HG03558 (cell line): Measurements from ENCODE around the gene ABCC1.
"Not testable (repeated sequence)": the region's sequence is repeated elsewhere in the genome, so short reads cannot be mapped to it uniquely, and the experiment has no call there.

Source experiments
- ATAC-seq: cut with Tn5 transposase; IDR thresholded peaks from one replicate; pipeline ENCODE4 v1.9.1; 2021; ENCODE audit warnings: moderate number of reproducible peaks; ENCODE audit not compliant: unreplicated experiment; ENCODE audit errors: extremely low read depth

Gene ABCC1

DNA sequence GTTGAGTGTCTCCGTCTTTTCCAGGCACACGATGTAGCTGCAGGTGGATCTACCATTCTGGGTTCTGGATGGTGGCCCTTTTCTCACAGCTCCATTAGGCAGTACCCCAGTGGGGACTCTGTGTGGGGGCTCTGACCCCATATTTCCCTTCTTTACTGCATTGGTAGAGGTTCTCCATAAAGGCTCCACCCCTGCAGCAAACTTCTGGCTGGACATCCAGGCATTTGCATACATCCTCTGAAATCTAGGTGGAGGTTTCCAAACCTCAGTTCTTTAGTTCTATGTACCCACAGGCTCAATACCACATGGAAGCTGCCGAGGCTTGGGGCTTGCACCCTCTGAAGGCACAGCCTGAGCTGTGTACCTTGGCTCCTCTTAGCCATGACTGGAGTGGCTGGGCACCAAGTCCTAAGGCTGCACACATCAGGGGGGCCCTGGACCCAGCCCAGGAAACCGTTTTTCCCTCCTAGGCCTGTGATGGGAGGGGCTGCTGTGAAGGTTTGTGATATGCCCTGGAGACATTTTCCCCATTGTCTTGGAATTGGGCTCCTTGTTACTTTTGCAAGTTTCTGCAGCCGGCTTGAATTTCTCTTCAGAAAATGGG, 14.0 kb downstream of the ABCC1 start:
- no peak for ATAC-seq

DNA sequence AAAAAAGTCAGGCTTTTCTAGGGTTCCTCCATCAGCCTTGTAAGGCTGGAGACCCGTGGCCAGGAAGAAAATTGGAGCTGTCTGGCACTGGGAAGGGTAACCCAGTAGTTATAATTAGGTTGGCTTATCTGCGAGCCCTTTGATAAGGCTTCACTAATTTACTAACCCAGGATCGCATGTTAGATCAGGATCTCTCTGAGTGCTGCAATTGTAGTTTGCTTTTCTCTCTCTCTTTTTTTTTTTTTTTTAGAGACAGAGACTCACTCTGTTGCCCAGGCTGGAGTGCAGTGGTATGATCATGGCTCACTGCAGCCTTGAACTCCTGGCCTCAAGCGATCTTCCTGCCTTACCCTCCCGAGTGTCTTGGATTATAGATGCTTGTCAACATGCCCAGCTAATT, 17.0 kb downstream of the ABCC1 start:
- no peak for ATAC-seq

DNA sequence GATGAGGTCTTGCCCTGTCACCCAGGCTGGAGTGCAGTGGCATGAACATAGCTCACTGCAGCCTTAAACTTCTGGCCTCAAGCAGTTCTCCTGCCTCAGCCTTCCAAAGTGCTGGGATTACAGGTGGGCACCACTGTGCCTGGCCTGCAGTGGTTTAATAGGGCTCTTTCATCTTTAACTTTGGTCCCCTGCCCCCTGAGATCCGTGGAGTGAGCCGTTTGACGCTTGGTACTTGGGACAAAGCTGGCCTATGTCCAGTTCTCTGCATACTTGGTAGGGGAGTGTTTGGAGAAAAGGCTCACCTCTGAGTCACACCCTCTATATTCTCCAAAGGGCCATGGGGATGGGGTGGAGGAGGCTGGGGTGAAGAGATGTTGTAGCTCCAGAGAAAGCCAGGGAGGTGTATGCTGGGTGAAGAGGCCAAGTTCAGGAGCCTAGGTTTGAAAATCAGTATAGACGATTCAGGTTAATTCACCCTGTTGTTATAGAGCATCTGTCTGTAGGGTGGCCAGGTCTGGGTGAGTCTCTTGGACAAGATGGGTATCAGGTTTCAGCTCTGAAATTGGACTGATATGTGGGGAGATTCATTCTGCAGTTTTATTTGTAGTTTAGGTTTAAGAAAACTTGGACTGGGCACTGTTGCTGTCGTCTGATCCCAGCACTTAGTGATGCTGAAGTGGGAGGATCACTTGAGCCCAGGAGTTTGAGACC, 17.6 kb downstream of the ABCC1 start:
- no peak for ATAC-seq

DNA sequence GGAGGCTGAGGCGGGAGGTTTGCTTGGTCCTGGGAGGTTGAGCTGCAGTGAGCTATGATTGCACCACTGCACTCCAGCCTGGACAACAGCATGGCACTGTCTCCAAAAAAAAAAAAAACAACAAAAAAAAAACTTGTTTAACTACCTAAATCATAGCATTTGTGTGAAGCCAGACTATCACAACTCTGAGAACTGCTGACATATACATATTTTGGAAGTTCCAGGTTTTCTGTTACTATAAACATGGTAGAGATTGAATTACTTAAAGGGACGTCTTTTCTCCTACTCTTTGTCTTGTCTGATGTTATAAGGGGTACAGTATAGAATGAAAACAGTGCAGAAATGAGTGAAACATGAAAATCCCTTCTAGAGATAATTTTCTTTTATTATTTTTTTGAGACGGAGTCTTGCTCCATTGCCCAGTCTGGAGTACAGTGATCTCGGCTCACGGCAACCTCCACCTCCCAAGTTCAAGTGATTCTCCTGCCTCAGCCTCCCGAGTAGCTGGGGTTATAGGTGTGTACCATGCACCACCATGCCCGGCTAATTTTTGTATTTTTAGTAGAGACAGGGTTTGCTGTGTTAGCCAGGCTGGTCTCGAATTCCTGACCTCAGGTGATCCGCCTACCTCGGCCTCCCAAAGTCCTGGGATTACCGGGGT, 18.4 kb downstream of the ABCC1 start:
- no peak for ATAC-seq

DNA sequence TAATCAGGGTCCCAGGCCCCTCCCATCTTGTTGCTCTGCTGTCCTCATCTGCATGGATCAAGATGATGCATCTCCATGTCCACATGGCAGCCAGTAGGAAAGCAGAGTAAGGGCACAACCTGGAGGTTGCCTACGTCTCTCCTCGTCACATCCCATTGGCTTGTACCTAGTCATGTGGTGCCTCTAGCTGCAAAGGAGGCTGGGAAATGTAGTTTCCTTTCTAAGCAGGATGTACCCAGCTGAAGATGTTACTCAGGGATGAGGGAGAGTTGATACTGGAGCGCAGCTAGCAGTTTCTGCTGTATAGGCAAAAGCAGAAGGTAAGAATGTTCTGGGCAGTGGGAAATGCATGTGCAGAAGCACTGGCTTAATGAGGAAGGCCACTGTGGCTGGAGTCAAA, 20.8 kb downstream of the ABCC1 start:
- ATAC-seq: no peak

DNA sequence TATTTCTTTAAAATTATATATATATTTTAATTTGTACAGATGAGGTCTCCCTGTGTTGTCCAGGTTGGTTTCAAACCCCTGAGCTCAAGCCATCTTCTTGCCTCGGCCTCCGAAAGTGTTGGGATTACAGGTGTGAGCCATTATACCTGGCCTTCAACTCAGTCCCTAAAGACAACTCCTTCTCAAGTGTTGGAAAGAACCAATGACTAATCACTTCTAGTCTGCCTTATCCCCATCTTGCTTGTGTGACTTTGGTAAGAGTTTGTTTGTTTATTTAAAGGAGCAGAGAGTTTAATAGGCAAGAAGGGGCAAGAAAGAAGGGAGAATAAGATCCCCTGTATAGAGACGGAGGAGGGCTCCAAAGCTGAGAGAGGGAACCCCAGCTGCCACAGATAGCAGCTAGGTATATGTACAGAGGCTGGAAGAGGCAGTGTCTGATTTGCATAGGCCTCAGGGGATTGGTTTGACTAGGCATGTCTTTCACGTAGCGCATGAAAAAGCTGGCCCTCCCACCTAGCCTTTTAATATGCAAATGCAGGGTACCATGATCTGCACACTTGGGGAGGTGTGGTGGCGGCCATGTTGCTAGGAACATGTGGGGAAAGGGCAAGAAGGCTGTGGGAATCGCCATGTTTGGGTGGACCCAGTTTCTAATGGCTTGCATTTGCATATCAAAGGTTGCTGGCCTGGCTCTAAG, 21.5 kb downstream of the ABCC1 start:
- no peak for ATAC-seq

DNA sequence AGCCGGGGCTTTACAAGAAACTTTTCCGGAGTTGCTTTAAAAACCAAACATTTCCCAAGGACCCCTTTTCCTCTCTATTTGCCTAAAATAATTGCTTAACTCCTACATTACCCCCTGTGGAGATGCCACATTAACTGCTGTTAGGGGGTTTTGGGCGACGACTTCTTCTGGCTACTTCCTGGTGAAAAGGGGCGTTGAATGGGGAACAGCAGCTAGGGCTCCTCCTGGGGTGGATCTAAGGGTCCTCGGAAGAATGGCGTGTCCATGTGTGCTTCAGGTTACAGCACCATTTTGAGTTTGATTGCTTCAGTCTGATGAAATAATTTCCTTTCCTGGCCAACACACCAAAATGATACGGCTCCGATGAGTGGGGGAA, 22.0 kb downstream of the ABCC1 start:
- no peak for ATAC-seq

DNA sequence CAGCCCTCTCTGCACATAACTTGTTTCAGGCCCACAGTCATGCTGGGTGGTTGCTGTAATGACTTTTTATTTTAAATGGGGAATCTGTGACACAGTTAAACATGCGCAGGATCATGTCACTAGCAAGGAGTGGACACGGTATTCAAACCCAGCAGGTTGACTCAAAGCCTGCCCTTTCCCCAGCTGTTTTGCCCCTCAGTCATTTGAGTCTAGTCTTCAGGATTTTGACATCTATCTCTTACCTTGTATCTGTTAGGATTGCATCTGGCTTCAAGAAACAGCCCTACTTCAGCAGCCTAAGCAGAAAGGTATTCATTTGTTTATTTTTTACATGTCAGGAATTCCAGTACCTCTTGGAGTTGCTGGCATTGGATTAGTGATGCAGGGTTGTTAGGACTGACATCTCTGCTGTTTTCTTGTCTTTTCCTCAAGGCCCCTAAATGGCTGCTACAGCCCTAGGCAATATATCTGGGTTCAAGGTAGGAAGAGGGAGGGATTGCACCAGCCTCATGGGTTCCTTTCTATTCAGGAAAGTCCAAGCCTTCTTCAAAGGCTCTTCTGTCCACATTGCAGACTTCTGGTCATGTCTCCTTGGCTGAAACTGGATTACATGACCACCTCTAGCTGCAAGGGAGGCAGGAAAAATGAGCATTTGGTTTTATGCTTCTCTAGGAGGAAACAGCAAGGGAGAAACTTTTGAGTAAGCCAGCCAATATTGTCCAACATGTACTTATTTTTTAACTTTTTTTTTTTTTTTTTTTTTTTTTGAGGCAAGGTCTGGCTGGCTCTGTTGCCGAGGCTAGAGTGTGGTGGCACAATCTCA, 22.8 kb downstream of the ABCC1 start:
- ATAC-seq: no peak

DNA sequence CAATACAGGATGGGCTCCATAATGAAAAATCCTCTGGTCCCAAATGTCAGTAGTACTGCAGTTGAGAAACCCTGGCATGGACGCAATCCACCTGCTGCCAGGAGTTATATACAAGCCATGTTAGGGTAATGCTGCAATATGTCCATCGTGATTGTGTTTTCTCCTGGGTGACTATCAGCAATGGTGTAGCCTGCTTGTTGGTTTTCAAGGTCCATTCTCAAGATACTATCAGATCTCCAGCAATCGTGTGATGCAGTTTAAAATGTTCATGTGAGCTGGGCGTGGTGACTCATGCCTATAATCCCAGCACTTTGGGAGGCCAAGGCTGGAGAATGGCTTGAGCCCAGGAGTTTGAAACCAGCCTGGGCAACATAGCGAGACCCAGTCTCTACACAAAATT, 24.0 kb downstream of the ABCC1 start:
- no peak for ATAC-seq

DNA sequence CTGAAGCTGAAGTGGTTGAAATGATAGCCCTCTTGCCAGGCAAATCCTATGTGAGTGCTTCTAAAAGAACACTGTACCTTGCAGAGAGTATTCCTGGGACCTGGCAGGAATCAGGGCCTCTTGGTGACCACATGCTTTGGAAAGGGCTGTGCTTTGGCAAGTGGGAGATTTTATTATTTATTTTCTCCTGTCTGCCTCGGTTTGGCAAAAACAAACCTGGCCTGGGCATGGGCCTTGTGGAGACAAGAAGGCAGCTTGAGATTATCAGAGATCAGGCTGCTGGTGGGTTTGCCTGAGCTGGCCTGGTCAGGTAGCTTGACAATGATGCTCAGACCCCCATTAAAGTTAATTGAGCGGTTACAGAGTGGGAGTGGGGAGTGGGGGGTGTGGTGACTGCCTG, 24.6 kb downstream of the ABCC1 start:
- no peak for ATAC-seq

DNA sequence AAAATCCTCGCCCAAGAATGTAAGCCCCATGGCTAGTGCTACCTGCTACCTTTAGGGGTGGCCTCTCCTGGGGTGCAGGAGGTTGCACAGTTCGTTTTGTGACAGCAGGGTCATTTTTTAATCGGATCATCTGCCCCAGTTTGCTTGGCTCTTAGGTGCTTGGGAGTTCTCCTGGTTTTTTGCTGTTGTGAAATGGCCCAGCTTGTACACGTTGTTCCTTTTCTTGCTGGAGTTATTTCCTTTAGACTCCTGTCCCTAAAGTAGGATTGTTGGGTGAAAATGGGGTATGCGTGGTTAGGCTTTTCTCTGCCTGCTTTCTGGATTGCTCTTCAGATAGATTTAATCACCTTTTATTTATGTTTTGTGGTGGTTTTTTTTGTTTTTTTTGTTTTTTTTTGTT, 25.8 kb downstream of the ABCC1 start:
- ATAC-seq: no peak

DNA sequence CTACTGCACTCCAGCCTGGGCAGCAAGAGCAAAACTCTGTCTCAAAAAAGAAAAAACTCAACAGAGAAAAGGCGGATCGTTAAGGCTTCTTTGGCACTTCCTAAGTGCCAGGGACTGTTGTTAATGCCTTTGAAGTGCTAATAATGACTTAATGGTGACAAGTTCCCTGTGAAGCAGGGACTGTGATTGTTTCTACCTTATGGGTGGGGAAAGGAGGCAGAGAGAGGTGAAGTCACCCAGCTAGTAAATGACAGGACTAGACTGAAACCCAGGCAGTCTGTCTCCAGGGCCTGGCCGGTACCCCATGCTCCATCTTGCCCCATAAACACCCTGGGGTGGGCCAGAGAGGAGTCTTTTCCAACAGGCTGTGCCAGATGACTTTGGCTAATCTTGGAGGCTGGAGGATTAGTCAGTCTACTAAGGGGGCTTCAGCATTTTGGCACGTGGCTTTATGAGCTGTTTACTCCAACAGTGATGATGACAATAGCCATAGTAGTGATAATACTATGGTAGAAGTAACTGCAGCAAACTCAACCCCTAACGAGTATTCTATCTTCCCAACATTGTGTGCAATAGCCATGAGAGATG, 26.9 kb downstream of the ABCC1 start:
- ATAC-seq: no peak

DNA sequence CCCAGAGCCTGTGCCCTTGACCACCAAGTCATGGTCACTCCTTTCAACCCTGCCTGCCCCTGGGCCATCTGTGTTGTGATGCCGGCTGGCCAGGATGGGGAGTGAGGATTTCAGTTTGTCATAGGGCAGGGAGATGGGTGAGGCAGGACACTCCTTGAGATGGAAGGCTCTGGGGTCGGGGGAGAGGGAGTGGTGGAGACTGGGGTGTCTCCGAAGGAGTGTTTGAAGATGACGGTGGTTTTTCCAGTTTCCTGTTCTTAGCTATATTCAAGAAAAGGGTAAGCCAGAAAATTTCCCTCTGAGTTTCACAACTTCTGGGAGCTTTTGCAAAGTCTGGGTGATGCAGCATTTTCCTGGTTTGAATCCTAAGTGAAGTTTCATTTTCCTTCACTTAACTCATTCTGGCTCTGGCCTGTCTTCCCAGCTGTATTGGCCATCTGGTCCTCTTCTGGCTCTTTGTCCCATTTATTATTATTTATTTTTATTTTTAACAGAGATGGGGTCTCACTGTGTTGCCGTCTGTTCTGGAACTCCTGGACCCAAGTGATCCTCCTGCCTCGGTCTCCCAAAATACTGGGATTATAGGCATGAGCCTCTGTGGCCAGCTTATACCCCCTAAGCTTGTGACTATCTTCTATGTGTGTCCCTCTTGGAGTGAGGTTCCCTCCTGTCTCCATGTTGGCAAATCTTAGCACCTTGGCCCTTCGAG, 27.7 kb downstream of the ABCC1 start:
- no peak for ATAC-seq

DNA sequence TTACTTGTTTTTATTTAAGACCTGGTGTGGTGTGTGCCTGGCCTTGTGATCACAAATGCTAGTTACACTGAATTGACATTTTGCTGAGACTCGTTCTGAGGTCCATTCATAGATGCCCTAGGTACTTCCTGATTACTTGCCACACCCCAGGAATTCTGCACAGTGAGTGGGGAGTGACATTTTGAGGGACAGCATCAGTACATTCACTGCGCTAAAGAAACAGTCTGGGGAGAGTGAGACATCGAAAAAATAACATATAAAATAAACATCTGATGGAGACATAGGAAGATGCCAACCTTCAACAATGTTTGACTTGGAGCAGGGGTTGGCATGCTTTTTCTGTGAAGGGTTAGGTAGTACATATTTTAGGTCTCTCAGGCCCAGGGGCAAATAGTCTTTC, 30.4 kb downstream of the ABCC1 start:
- no peak for ATAC-seq

DNA sequence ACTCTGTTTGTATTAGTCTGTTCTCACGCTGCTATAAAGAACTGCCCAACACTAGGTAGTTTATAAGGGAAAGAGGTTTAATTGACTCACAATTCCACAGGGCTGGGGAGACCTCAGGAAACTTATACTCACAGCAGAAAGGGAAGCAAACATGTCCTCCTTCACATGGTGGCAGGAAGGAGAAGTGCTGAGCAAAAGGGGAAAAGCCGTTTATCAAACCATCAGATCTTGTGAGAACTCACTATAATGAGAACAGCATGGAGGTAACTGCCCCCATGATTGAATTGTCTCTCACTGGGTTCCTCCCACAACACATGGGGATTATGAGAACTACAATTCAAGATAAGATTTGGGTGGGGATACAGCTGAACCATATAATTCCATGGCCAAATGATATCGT, 30.9 kb downstream of the ABCC1 start:
- ATAC-seq: no peak

DNA sequence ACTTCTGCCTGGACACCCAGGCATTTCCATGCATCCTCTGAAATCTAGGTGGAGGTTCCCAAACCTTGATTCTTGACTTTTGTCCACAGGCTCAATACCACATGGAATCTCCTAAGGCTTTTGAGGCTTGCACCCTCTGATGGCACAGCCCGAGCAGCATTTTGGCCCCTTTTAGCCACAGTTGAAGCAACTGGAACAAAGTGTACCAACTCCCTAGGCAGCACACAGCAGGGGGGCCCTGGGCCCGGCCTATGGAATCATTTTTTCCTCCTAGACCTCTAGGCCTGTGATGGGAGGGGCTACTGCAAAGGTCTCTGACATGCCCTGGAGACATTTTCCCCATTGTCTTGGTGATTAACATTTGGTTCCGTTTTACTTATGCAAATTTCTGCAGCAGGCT, 32.0 kb downstream of the ABCC1 start:
- ATAC-seq: no peak

DNA sequence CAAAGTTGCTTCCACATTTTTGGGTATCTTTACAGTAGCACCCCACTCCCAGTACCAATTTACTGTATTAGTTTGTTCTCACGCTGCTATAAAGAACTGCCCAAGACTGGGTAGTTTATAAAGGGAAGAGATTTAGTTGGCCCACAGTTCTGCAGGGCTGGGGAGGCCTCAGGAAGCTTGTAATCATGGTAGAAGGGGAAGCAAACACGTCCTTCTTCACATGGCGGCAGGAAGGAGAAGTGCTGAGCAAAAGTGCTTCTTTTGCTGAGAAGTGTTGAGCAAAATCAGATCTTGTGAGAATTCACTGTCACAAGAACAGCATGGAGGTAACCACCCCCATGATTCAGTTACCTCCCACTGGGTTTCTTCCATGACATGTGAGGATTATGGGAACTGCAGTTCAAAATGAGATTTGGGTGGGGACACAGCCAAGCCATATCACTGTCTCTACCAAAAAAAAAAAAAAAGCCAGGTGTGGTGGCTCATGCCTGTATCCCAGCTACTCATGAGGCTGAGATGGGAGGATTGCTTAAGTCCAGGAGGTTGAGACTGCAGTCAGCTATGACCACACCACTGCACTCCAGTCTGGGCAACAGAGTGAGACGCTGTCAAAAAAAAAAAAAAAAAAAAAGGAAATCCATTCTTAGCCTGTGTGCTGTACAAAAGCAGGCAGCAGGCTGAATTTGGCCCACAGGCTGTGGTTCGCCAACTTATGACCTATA, 32.9 kb downstream of the ABCC1 start:
- ATAC-seq: not testable (repeated sequence)

DNA sequence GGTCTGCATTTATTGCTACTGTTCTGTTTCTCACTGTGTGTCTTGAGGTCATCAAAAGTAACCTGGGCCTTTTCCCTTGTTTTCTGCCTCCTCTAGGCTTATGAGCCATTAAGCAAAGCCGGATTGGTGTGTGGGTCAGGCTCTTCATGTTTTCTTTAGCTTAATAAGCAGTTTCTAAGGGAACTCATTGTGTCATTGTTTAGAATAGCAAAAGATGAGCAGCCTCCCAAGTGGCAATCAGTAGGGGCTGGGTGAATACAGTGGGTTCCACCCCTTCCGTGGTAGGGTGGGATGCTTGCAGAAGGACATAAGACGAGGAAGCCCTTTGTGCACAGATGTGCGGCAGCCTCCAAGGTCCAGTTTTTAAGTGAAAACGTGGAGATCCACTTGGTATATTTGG, 34.5 kb downstream of the ABCC1 start:
- ATAC-seq: no peak

DNA sequence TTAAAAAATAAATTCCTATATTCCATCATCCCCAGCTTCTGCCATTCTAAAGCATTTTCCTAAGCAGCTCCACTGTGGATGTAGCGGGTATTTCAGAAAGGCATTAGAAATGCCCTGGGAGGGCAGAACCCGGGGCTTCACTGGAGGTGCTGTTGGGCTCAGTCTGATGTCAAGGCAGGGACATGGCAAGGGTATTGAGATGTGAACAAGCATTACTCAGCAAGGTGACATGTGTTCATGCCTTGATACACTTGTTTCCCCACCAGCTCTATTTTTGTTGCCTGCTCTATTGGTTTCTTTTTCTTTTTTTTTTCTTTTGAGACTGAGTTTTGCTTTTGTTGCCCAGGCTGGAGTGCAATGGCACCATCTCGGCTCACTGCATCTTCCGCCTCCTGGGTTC, 35.7 kb downstream of the ABCC1 start:
- no peak for ATAC-seq
